Neural progenitor cell (in vitro differentiated cells): ENCODE data around the gene SLC6A3.

ENCODE experiments used
- EZH2 ChIP-seq: fragments of 200-600 bp; sonication (generic); IDR thresholded peaks from 2 replicates; pipeline ENCODE4 v1.6.1; 2017; ENCODE audit warnings: antibody characterized with exemption, mild to moderate bottlenecking, moderate library complexity
- TF ChIP-seq, protein P1 (sequence below): fragments of 200-600 bp; sonication (generic); IDR thresholded peaks from 2 replicates; pipeline ENCODE4 v1.5.1; 2017; ENCODE audit warnings: antibody characterized with exemption, mild to moderate bottlenecking

DNA sequence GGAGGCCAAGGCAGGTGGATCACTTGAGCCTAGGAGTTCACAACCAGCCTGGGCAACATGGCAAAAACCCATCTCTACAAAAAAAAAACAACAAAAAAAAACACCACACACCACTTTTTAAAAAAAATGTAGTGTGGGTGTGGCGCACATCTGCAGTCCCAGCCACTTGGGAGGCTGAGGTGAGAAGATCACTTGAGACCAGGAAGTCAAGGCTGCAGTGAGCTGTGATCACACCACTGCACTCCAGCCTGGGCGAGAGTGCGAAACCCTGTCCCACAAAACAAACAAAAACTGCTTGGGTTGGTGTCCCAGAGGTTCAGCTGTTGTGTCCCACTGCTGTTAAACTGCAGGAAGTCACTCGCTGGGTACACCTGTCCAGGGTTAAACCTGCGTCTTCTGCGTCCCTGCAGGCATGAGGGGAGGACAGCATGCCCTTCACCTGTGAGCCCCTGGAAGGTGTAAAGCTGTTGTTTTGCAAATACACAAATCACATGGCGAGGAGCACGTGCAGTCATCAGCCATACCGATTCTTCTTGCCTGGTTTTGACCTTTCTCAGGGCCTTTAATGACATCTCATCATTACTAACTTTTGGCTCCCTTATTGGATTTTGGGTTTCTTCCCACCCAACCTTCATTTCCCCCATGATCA is 71.1 kb downstream of the SLC6A3 start:
- TF ChIP-seq, protein P1, sequence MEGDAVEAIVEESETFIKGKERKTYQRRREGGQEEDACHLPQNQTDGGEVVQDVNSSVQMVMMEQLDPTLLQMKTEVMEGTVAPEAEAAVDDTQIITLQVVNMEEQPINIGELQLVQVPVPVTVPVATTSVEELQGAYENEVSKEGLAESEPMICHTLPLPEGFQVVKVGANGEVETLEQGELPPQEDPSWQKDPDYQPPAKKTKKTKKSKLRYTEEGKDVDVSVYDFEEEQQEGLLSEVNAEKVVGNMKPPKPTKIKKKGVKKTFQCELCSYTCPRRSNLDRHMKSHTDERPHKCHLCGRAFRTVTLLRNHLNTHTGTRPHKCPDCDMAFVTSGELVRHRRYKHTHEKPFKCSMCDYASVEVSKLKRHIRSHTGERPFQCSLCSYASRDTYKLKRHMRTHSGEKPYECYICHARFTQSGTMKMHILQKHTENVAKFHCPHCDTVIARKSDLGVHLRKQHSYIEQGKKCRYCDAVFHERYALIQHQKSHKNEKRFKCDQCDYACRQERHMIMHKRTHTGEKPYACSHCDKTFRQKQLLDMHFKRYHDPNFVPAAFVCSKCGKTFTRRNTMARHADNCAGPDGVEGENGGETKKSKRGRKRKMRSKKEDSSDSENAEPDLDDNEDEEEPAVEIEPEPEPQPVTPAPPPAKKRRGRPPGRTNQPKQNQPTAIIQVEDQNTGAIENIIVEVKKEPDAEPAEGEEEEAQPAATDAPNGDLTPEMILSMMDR, result no peak
- TF ChIP-seq EZH2, result no peak
